ENCODE results near the gene ANKS1B. TPM values are rescaled to one million over a fixed set of nuclear protein-coding genes. Genes with fewer than 3 reads are reported as not detected.

ANKS1B gene
- total RNA-seq, 4 donors from 2014 or later, result 34.5 to 81.9 (median 71.1) TPM

DNA sequence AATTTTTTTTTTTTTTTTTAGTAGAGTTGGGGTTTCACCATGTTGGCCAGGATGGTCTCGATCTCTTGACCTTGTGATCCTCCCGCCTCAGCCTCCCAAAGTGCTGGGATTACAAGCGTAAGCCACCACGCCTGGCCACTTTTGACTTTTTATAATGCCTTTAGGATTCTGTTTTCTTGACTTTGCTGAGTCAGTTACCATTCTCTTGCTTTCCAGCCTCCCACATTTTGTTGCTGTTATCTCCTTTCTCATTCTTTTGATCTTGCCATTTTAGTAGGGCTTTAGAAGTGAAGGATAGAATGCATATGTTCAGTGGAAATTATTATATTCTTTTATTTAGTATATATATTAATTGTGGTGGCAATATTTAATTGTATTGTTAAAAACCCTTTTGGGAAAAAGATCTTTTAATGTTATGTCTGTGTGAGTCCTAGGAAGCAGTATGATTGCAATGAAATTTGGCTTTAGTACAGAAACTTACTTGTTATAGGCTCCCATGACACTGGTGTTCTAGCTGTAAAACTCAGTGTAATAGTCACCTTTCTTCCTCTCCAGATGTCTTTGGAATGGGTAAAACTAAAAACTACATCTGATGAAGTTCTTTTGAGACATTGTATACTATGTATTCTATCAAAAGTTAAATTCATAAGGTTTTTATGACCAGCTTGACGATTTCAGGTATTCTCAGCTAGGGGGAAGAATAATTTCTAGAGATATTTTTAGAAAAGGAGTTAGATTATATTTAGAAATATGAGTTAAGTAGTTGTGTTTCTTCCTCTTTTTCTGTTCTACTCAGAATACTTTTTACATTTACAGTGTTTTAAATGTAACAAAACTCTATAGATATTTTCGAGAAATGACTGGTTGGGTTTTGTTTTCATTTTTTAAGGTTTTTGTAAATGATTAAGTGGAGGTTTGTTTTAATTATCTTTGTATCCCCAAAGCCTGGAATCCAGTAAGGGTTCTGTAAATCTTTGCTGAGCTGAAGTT lies 1264.9 kb downstream of the ANKS1B start:
- no peaks in the 10 kb centered on the region for H3K9me3 ChIP-seq
- no peak overlapping the region for H3K4me3 ChIP-seq (replicated peaks in 1 of 3)
- TF ChIP-seq POLR2A (IDR thresholded peaks at IDR 0.05) (no peak), CTCF (IDR thresholded peaks at IDR 0.05) (no peak)
- no peaks in the 10 kb centered on the region for H3K4me1 ChIP-seq
- H3K27me3 ChIP-seq, result no peaks in the 10 kb centered on the region
- WGBS, 2 donors, result 95 to 97% methylated on average over 6 of the region's 6 CpGs
- DNase-seq, result no peak
- H3K36me3 ChIP-seq, result no peaks in the 10 kb centered on the region
- intact Hi-C loops (cut with DNase I), result no loop called here
- H3K27ac ChIP-seq, result no peak overlapping the region

DNA sequence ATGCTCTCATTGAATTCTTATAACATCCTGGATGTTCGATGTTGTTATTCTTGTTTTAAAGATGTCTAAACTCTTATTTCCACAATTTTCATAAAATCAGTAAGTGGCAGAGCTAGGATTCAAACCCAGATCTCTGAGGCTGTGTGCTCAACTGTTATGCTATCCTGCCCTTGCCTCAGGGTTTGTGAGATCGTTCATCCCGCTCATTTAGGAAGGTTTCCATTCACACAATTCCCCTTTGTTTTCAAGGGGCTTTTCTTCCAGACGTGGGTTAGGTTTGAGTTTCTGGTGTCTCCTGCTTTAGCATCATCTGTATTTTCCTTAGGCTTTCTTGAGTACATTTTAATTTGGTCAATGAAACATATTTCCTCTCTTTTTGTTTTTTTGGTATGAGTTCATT lies 1270.3 kb downstream of the ANKS1B start:
- no peaks in the 10 kb centered on the region for H3K4me1 ChIP-seq
- no peak overlapping the region for H3K27ac ChIP-seq
- TF ChIP-seq CTCF (IDR thresholded peaks at IDR 0.05) (no peak), POLR2A (IDR thresholded peaks at IDR 0.05) (no peak)
- no peaks in the 10 kb centered on the region for H3K9me3 ChIP-seq
- H3K36me3 ChIP-seq, result peaks cover 0 to 15% of the 10 kb centered on the region in 2 donors
- intact Hi-C loops (cut with DNase I), result no loop called here
- no peaks in the 10 kb centered on the region for H3K27me3 ChIP-seq
- no peak overlapping the region for H3K4me3 ChIP-seq (replicated peaks in 1 of 3)
- no peak for DNase-seq
- WGBS, 2 donors, result 80 to 85% methylated on average over 4 of the region's 4 CpGs

DNA sequence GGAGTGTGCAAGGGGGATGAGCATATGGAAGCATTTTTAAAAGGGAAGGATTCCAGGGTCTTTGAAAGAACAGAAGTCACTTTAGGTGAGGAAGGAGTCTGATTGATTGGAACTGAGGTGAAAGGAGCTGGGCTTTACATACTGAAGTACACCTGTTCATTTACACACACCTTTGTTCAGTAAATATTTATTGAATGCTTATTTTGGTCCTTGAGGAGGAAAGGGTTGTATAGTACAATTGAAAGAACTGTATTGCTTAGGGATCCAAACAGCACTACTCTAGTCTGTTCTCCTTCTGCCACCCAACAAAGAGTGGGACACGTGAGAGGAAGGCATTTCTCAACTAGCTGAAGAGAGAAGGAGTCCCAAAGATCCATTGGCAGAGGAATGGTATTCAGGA lies 1275.7 kb downstream of the ANKS1B start:
- Histone ChIP-seq H3K9me3 (no peaks in the 10 kb centered on the region), H3K4me3 (replicated peaks in 1 of 3) (no peak overlapping the region), H3K36me3 (peaks cover 0 to 23% of the 10 kb centered on the region in 2 donors), H3K27ac (no peak overlapping the region), H3K4me1 (no peaks in the 10 kb centered on the region), H3K27me3 (no peaks in the 10 kb centered on the region)
- WGBS, 2 donors, result 93 to 100% methylated on average over 1 of the region's 1 CpG
- intact Hi-C loops (cut with DNase I), result no loop called here
- TF ChIP-seq POLR2A (IDR thresholded peaks at IDR 0.05) (no peak), CTCF (IDR thresholded peaks at IDR 0.05) (no peak)
- DNase-seq, result no peak

- no peaks in the 10 kb centered on the region for H3K36me3 ChIP-seq
- no peak overlapping the region for H3K4me3 ChIP-seq (replicated peaks in 1 of 3)
- H3K4me1 ChIP-seq, result no peaks in the 10 kb centered on the region
- intact Hi-C loops (cut with DNase I), result no loop called here
- no peaks in the 10 kb centered on the region for H3K9me3 ChIP-seq
- no peak for TF ChIP-seq CTCF (IDR thresholded peaks at IDR 0.05)
- no peak for TF ChIP-seq POLR2A (IDR thresholded peaks at IDR 0.05)
- no peaks in the 10 kb centered on the region for H3K27me3 ChIP-seq
- H3K27ac ChIP-seq, result no peak overlapping the region
- 28 to 59% methylated on average over 1 of the region's 1 CpG for WGBS, 2 donors
- no peak for DNase-seq
These were observed 1283.6 kb downstream of the ANKS1B start for GRCh38 chr12:98701166-98701565.

GRCh38 chr12:98699586-98699985 lies 1285.2 kb downstream of the ANKS1B start:
- Histone ChIP-seq H3K4me3 (replicated peaks in 1 of 3) (no peak overlapping the region), H3K27me3 (no peaks in the 10 kb centered on the region), H3K9me3 (no peaks in the 10 kb centered on the region), H3K27ac (no peak overlapping the region), H3K4me1 (no peaks in the 10 kb centered on the region), H3K36me3 (no peaks in the 10 kb centered on the region)
- WGBS, 2 donors, result 68 to 81% methylated on average over 3 of the region's 3 CpGs
- intact Hi-C loops (cut with DNase I), result no loop called here
- DNase-seq, result no peak
- TF ChIP-seq POLR2A (IDR thresholded peaks at IDR 0.05) (no peak), CTCF (IDR thresholded peaks at IDR 0.05) (no peak)

All from thyroid gland (tissue), 4 donors.